GM21576 (cell line): ENCODE measurements around the gene WDR72.
"Not testable (repeated sequence)": the region's sequence is repeated elsewhere in the genome, so short reads cannot be mapped to it uniquely, and the experiment has no call there.

Experiments used
- ATAC-seq: cut with Tn5 transposase; IDR thresholded peaks from one replicate; pipeline ENCODE4 v1.9.1; 2021; ENCODE audit warnings: mild to moderate bottlenecking, moderate library complexity; ENCODE audit not compliant: unreplicated experiment

The WDR72 gene

GRCh38 chr15:53540626-53541300 is 218.7 kb downstream of the WDR72 start:
- not testable (repeated sequence) for ATAC-seq

- no peak for ATAC-seq
Measured at GRCh38 chr15:53539878-53540277, 219.6 kb downstream of the WDR72 start.

- ATAC-seq = no peak
Measured at GRCh38 chr15:53536479-53537120, 222.9 kb downstream of the WDR72 start.

GRCh38 chr15:53535886-53536285 is 223.6 kb downstream of the WDR72 start:
- ATAC-seq = no peak

GRCh38 chr15:53534105-53534839 is 225.2 kb downstream of the WDR72 start:
- no peak for ATAC-seq

- ATAC-seq = no peak
Measured at GRCh38 chr15:53530761-53531160, 228.7 kb downstream of the WDR72 start.

GRCh38 chr15:53527996-53528395 is 231.5 kb downstream of the WDR72 start:
- ATAC-seq = no peak

- no peak for ATAC-seq
Measured at GRCh38 chr15:53525894-53526293, 233.6 kb downstream of the WDR72 start.

- no peak for ATAC-seq
Measured at GRCh38 chr15:53522991-53523390, 236.5 kb downstream of the WDR72 start.

GRCh38 chr15:53520996-53521395 is 238.5 kb downstream of the WDR72 start:
- ATAC-seq = no peak

- ATAC-seq = no peak
Measured at GRCh38 chr15:53513431-53513830, 246.0 kb downstream of the WDR72 start.

GRCh38 chr15:53512029-53512428 is 247.4 kb downstream of the WDR72 start:
- ATAC-seq = no peak

GRCh38 chr15:53511175-53511574 is 248.3 kb downstream of the WDR72 start:
- no peak for ATAC-seq

GRCh38 chr15:53506370-53506769 is 253.1 kb downstream of the WDR72 start:
- no peak for ATAC-seq

GRCh38 chr15:53498996-53499395 is 260.5 kb downstream of the WDR72 start:
- ATAC-seq = no peak

GRCh38 chr15:53490341-53490740 is 269.1 kb downstream of the WDR72 start:
- ATAC-seq = no peak

- ATAC-seq = no peak
Measured at GRCh38 chr15:53482055-53482454, 277.4 kb downstream of the WDR72 start.

- ATAC-seq = no peak
Measured at GRCh38 chr15:53477981-53478766, 281.3 kb downstream of the WDR72 start.

GRCh38 chr15:53473886-53474285 is 285.6 kb downstream of the WDR72 start:
- no peak for ATAC-seq

- no peak for ATAC-seq
Measured at GRCh38 chr15:53473435-53473834, 286.0 kb downstream of the WDR72 start.

GRCh38 chr15:53472883-53473282 is 286.6 kb downstream of the WDR72 start:
- no peak for ATAC-seq
